HG03103 (cell line): Measurements from ENCODE around the gene MRPS10.

ENCODE experiments used
- ATAC-seq: cut with Tn5 transposase; IDR thresholded peaks from one replicate; pipeline ENCODE4 v1.9.1; 2021; ENCODE audit warnings: low read depth; ENCODE audit not compliant: unreplicated experiment

MRPS10 gene

GRCh38 chr6:42239736-42240375, 22.2 kb upstream of the MRPS10 start:
- no peak for ATAC-seq

- no peak for ATAC-seq
Observed at GRCh38 chr6:42239333-42239732, 21.7 kb upstream of the MRPS10 start.

- ATAC-seq = no peak
Observed at GRCh38 chr6:42237857-42238256, 20.2 kb upstream of the MRPS10 start.

- no peak for ATAC-seq
Observed at GRCh38 chr6:42236682-42237473, 19.2 kb upstream of the MRPS10 start.

- no peak for ATAC-seq
Observed at GRCh38 chr6:42236030-42236429, 18.4 kb upstream of the MRPS10 start.

- no peak for ATAC-seq
Observed at GRCh38 chr6:42232035-42232434, 14.4 kb upstream of the MRPS10 start.

GRCh38 chr6:42230345-42231321, 13.0 kb upstream of the MRPS10 start:
- no peak for ATAC-seq

GRCh38 chr6:42229506-42230119, 12.0 kb upstream of the MRPS10 start:
- no peak for ATAC-seq

- ATAC-seq = no peak
Observed at GRCh38 chr6:42228305-42228704, 10.6 kb upstream of the MRPS10 start.

- ATAC-seq = no peak
Observed at GRCh38 chr6:42227173-42227850, 9.7 kb upstream of the MRPS10 start.

GRCh38 chr6:42226645-42227143, 9.0 kb upstream of the MRPS10 start:
- no peak for ATAC-seq

- no peak for ATAC-seq
Observed at GRCh38 chr6:42226161-42226611, 8.5 kb upstream of the MRPS10 start.

- ATAC-seq = no peak
Observed at GRCh38 chr6:42225419-42225818, 7.8 kb upstream of the MRPS10 start.

- no peak for ATAC-seq
Observed at GRCh38 chr6:42225029-42225339, 7.3 kb upstream of the MRPS10 start.

- peak; percentile 85 for ATAC-seq
Observed at GRCh38 chr6:42224222-42225028, 6.8 kb upstream of the MRPS10 start.

- ATAC-seq = no peak
Observed at GRCh38 chr6:42222448-42222847, 4.8 kb upstream of the MRPS10 start.

- no peak for ATAC-seq
Observed at GRCh38 chr6:42221546-42221945, 3.9 kb upstream of the MRPS10 start.

- no peak for ATAC-seq
Observed at GRCh38 chr6:42220807-42221206, 3.1 kb upstream of the MRPS10 start.

- ATAC-seq = no peak
Observed at GRCh38 chr6:42217157-42217518, 523 bp downstream of the MRPS10 start.
